Neural cell (in vitro differentiated cells): ENCODE results near the gene RABIF. TPM values are rescaled to one million over a fixed set of nuclear protein-coding genes. Genes with fewer than 3 reads are reported as not detected.
"Not testable (repeated sequence)": the region's sequence is repeated elsewhere in the genome, so short reads cannot be mapped to it uniquely, and the experiment has no call there.

Experiments used
- H2AFZ ChIP-seq: fragments of 200-600, 300-800 bp; sonication (generic), shearing (Covaris generic); 2 replicates; pipeline ENCODE4 v1.6.0; 2014; ENCODE audit warnings: low read depth, mild to moderate bottlenecking, antibody characterized with exemption, low read length, moderate library complexity
- H3F3A ChIP-seq: fragments of 200-600 bp; shearing (Covaris generic); 2 replicates; pipeline ENCODE4 v1.6.1; 2016; ENCODE audit warnings: mild to moderate bottlenecking, moderate library complexity, mixed read lengths, antibody characterized with exemption, low read length; ENCODE audit not compliant: insufficient read depth, poor library complexity, severe bottlenecking
- H3K27ac ChIP-seq: fragments of 200-600, 300-800 bp; sonication (generic), shearing (Covaris generic); 2 replicates; pipeline ENCODE4 v1.5.1; 2014; ENCODE audit warnings: mild to moderate bottlenecking, low read length, moderate library complexity
- H3K27me3 ChIP-seq: fragments of 300-800, 200-600 bp; sonication (generic), shearing (Covaris generic); 2 replicates; pipeline ENCODE4 v1.6.0; 2014; ENCODE audit warnings: mild to moderate bottlenecking, low read depth, low read length, moderate library complexity; ENCODE audit not compliant: insufficient read depth
- H3K36me3 ChIP-seq: fragments of 300-800, 200-600 bp; sonication (generic), shearing (Covaris generic); 2 replicates; pipeline ENCODE4 v1.5.1; 2014; ENCODE audit warnings: mild to moderate bottlenecking, antibody characterized with exemption, low read length, moderate library complexity; ENCODE audit not compliant: insufficient read depth
- H3K4me2 ChIP-seq: fragments of 300-800, 200-600 bp; sonication (generic), shearing (Covaris generic); 2 replicates; pipeline ENCODE4 v1.6.0; 2014; ENCODE audit warnings: mild to moderate bottlenecking, low read length
- H3K4me3 ChIP-seq: fragments of 300-800, 200-600 bp; sonication (generic), shearing (Covaris generic); 2 replicates; pipeline ENCODE4 v1.5.1; 2014; ENCODE audit warnings: mild to moderate bottlenecking, low read length, moderate library complexity
- H3K79me2 ChIP-seq: fragments of 200-600 bp; shearing (Covaris generic); replicated peaks from 2 replicates; pipeline ENCODE4 v1.6.0; 2014; ENCODE audit warnings: mild to moderate bottlenecking, low read length, moderate library complexity; ENCODE audit not compliant: insufficient read depth
- H3K9ac ChIP-seq: fragments of 300-800, 200-600 bp; sonication (generic), shearing (Covaris generic); 2 replicates; pipeline ENCODE4 v1.6.1; 2016; ENCODE audit warnings: mild to moderate bottlenecking, low read length, mixed read lengths
- H3K9me2 ChIP-seq: fragments of 200-600 bp; shearing (Covaris generic); 2 replicates; pipeline ENCODE4 v1.6.1; 2016; ENCODE audit warnings: mild to moderate bottlenecking, low read length, mixed read lengths; ENCODE audit not compliant: insufficient read depth
- H3K9me3 ChIP-seq: fragments of 200-600, 300-800 bp; sonication (generic), shearing (Covaris generic); 2 replicates; pipeline ENCODE4 v1.6.1; 2016; ENCODE audit warnings: mild to moderate bottlenecking, mixed run types, low read length, moderate library complexity, mixed read lengths
- H4K20me1 ChIP-seq: fragments of 200-600 bp; shearing (Covaris generic); 2 replicates; pipeline ENCODE4 v1.6.1; 2016; ENCODE audit warnings: mild to moderate bottlenecking, mixed run types; ENCODE audit not compliant: insufficient read depth
- EP300 ChIP-seq: fragments of 450-650 bp; conservative IDR thresholded peaks from 2 replicates; pipeline ENCODE4 v1.6.1; 2014; ENCODE audit warnings: antibody characterized with exemption, mild to moderate bottlenecking, moderate library complexity; ENCODE audit not compliant: poor library complexity, severe bottlenecking
- EZH2 ChIP-seq: fragments of 200-600, 300-800 bp; shearing (Covaris generic), sonication (generic); IDR thresholded peaks from 2 replicates; pipeline ENCODE4 v1.6.1; 2014; ENCODE audit warnings: antibody characterized with exemption, low read length, borderline replicate concordance, mild to moderate bottlenecking; ENCODE audit not compliant: insufficient read depth, poor library complexity, severe bottlenecking
- MXI1 ChIP-seq: fragments of 450-650 bp; conservative IDR thresholded peaks from 2 replicates; pipeline ENCODE4 v1.6.1; 2014; ENCODE audit warnings: antibody characterized with exemption, mild to moderate bottlenecking; ENCODE audit not compliant: poor library complexity, severe bottlenecking
- POLR2AphosphoS5 ChIP-seq: IDR thresholded peaks from 2 replicates; pipeline ENCODE4 v1.6.1; 2012
- RAD21 ChIP-seq: fragments of 450-650 bp; conservative IDR thresholded peaks from 2 replicates; pipeline ENCODE4 v1.6.1; 2014; ENCODE audit warnings: antibody characterized with exemption, mild to moderate bottlenecking, moderate library complexity
- SMC3 ChIP-seq: fragments of 450-650 bp; conservative IDR thresholded peaks from 2 replicates; pipeline ENCODE4 v1.6.1; 2014; ENCODE audit warnings: antibody characterized with exemption, mild to moderate bottlenecking, moderate library complexity; ENCODE audit not compliant: poor library complexity
- TAF1 ChIP-seq: IDR thresholded peaks from 2 replicates; pipeline ENCODE4 v1.6.1; 2012; ENCODE audit warnings: low read depth
- polyA plus RNA-seq: library from polyadenylated mRNA; depleted of rRNA; stranded (reverse); fragments of >200 nt; gene quantifications from 2 replicates; pipeline ENCODE4 v1.2.3, GENCODE V29; 2014
- TF ChIP-seq, protein P1 (sequence below): IDR thresholded peaks from 2 replicates; pipeline ENCODE4 v1.6.1; 2012; ENCODE audit warnings: borderline replicate concordance
- TF ChIP-seq, protein P2 (sequence below): fragments of 450-650 bp; IDR thresholded peaks from 2 replicates; pipeline ENCODE4 v1.5.1; 2014; ENCODE audit warnings: antibody characterized with exemption, mild to moderate bottlenecking, moderate library complexity; ENCODE audit not compliant: poor library complexity, severe bottlenecking

The RABIF gene
- polyA plus RNA-seq, 1 donor from 2014 or later: 13.3 TPM

DNA sequence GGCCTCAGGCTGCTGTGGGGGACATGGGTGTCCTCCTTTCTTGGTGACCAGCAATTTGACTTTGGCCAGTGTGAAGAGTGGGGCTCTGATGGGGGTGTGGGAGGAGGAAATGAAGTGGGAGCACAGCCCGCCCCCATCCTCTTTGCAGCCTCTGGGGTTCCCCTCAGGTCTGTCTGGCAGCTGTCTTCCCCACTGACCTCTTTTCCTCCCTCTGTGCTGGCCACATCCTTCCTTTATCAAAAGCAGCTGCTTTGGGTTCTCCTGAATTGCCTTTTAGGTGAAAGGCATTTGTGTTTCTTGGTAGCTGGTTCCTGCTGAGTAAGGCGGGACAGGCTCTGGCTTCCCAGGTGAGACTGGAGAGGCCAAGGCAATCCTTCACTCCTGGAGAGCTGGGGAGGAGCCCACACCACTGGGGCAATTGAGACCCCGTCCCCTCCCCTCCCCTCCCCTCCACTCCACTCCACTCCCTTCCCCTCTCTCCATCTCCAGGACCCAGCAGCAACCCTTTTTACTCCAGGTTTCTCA, 53.3 kb downstream of the RABIF start:
- Histone ChIP-seq H3K27ac (no peak overlapping the region), H3K4me2 (no peak overlapping the region), H4K20me1 (no peaks in the 10 kb centered on the region), H3K9me3 (no peaks in the 10 kb centered on the region), H3F3A (no peaks in the 10 kb centered on the region), H3K36me3 (no peaks in the 10 kb centered on the region), H2AFZ (no peak overlapping the region), H3K27me3 (no peaks in the 10 kb centered on the region), H3K79me2 (no peaks in the 10 kb centered on the region), H3K9me2 (no peaks in the 10 kb centered on the region), H3K9ac (no peak overlapping the region), H3K4me3 (no peak overlapping the region)
- TF ChIP-seq, protein P1, sequence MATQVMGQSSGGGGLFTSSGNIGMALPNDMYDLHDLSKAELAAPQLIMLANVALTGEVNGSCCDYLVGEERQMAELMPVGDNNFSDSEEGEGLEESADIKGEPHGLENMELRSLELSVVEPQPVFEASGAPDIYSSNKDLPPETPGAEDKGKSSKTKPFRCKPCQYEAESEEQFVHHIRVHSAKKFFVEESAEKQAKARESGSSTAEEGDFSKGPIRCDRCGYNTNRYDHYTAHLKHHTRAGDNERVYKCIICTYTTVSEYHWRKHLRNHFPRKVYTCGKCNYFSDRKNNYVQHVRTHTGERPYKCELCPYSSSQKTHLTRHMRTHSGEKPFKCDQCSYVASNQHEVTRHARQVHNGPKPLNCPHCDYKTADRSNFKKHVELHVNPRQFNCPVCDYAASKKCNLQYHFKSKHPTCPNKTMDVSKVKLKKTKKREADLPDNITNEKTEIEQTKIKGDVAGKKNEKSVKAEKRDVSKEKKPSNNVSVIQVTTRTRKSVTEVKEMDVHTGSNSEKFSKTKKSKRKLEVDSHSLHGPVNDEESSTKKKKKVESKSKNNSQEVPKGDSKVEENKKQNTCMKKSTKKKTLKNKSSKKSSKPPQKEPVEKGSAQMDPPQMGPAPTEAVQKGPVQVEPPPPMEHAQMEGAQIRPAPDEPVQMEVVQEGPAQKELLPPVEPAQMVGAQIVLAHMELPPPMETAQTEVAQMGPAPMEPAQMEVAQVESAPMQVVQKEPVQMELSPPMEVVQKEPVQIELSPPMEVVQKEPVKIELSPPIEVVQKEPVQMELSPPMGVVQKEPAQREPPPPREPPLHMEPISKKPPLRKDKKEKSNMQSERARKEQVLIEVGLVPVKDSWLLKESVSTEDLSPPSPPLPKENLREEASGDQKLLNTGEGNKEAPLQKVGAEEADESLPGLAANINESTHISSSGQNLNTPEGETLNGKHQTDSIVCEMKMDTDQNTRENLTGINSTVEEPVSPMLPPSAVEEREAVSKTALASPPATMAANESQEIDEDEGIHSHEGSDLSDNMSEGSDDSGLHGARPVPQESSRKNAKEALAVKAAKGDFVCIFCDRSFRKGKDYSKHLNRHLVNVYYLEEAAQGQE: no peak
- no peak for TF ChIP-seq SMC3
- no peak for TF ChIP-seq TAF1

DNA sequence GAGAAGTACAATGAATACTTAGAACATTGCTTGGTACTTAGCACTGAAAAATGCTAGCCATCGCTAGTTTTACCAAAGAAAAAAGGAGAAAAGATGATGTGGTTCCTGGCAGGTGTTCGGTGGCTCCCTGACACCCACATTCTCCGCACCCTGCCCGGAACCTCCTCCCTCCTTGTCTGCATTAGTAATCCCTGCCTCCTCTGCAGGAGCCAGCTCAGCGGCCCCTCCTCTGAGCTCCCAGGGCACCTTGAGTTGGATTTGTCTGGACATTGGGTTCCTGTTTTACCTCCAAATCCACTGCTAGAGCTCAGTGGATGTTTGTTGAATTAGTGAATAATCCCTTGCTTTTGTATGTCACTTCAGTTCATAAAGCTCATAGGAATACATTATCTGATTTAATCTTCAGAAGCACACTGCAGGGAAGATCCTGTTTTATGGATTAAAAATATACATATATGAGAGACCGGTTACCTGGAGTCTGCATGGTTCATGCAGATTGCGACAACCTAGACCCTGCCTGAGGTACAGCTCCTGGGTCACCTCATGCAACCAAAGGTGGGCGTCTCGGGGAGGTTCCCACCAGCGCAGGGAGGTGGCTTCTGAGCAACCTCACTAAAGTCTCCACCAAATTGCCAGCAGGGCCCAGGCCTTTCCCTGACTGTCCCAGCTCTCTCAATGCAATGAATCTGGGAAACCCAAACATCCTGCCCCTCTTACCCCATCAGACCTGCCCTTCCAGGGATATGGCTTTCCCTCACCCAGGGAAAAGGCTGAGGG, 54.0 kb downstream of the RABIF start:
- Histone ChIP-seq H3K9me2 (no peaks in the 10 kb centered on the region), H3K4me3 (no peak overlapping the region), H4K20me1 (no peaks in the 10 kb centered on the region), H2AFZ (no peak overlapping the region), H3K27me3 (no peaks in the 10 kb centered on the region), H3K27ac (no peak overlapping the region), H3K79me2 (no peaks in the 10 kb centered on the region), H3K36me3 (no peaks in the 10 kb centered on the region), H3K4me2 (no peak overlapping the region), H3K9me3 (no peaks in the 10 kb centered on the region), H3K9ac (no peak overlapping the region), H3F3A (no peaks in the 10 kb centered on the region)
- TF ChIP-seq RAD21: no peak
- no peak for TF ChIP-seq POLR2AphosphoS5
- TF ChIP-seq TAF1: no peak
- no peak for TF ChIP-seq MXI1
- no peak for TF ChIP-seq SMC3

DNA sequence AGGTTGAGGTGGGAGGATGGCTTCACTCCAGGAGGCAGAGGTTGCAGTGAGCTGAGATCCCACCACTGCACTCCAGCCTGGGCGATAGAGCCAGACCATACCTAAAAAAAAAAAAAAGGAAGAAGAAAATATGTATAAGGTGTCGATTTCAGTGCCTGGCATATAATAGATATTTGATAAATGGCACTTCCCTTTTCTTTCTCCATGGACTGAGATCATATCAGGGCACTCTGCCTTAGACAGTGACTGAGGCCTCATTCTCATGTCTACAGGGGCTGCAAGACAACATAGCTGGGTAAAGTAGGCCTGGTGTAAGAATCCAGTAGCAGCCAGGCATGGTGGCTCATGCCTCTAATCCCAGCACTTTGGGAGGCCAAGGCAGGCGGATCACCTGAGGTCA, 57.0 kb downstream of the RABIF start:
- TF ChIP-seq SMC3: no peak
- TF ChIP-seq, protein P2, sequence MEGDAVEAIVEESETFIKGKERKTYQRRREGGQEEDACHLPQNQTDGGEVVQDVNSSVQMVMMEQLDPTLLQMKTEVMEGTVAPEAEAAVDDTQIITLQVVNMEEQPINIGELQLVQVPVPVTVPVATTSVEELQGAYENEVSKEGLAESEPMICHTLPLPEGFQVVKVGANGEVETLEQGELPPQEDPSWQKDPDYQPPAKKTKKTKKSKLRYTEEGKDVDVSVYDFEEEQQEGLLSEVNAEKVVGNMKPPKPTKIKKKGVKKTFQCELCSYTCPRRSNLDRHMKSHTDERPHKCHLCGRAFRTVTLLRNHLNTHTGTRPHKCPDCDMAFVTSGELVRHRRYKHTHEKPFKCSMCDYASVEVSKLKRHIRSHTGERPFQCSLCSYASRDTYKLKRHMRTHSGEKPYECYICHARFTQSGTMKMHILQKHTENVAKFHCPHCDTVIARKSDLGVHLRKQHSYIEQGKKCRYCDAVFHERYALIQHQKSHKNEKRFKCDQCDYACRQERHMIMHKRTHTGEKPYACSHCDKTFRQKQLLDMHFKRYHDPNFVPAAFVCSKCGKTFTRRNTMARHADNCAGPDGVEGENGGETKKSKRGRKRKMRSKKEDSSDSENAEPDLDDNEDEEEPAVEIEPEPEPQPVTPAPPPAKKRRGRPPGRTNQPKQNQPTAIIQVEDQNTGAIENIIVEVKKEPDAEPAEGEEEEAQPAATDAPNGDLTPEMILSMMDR: no peak
- TF ChIP-seq, protein P1: no peak
- TF ChIP-seq MXI1: no peak
- no peak for TF ChIP-seq EZH2
- no peak for TF ChIP-seq EP300
- no peak for TF ChIP-seq TAF1
- no peak for TF ChIP-seq RAD21
- TF ChIP-seq POLR2AphosphoS5: no peak
- Histone ChIP-seq H3K9me3 (no peaks in the 10 kb centered on the region), H4K20me1 (no peaks in the 10 kb centered on the region), H3K9me2 (no peaks in the 10 kb centered on the region), H3K27me3 (no peaks in the 10 kb centered on the region), H3F3A (no peaks in the 10 kb centered on the region), H3K4me2 (no peak overlapping the region), H3K9ac (no peak overlapping the region), H3K79me2 (no peaks in the 10 kb centered on the region), H3K4me3 (no peak overlapping the region), H3K36me3 (no peaks in the 10 kb centered on the region), H2AFZ (no peak overlapping the region), H3K27ac (no peak overlapping the region)

DNA sequence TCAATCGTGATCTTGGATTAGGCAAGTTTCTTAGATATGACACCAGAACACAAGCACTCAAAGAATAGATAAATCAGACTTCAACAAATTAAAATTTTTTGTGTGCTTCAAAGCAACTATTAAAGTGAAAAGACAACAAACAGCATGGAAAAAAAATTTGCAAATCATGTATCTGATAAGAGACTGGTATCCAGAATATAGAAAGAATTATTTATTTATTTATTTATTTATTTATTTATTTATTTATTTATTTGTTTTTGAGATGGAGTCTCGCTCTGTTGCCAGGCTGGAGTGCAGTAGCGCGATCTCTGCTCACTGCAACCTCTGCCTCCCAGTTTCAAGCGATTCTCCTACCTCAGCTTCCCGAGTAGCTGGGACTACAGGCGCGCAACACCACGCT, 59.7 kb downstream of the RABIF start:
- not testable (repeated sequence) for H3K9me3 ChIP-seq, H3K9me2 ChIP-seq, H4K20me1 ChIP-seq, H3K79me2 ChIP-seq, H3K27me3 ChIP-seq, H3K4me3 ChIP-seq, H3K36me3 ChIP-seq, H3K27ac ChIP-seq, H3K4me2 ChIP-seq, H3F3A ChIP-seq, H3K9ac ChIP-seq, H2AFZ ChIP-seq
